ENCODE results near the gene CLEC4M. TPM values are rescaled to one million over a fixed set of nuclear protein-coding genes. Genes with fewer than 3 reads are reported as not detected.

Gene CLEC4M, protein sequence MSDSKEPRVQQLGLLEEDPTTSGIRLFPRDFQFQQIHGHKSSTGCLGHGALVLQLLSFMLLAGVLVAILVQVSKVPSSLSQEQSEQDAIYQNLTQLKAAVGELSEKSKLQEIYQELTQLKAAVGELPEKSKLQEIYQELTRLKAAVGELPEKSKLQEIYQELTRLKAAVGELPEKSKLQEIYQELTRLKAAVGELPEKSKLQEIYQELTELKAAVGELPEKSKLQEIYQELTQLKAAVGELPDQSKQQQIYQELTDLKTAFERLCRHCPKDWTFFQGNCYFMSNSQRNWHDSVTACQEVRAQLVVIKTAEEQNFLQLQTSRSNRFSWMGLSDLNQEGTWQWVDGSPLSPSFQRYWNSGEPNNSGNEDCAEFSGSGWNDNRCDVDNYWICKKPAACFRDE
- not detected in 5 replicates for total RNA-seq (2022; extraction: Qiagen RNA extraction)

DNA sequence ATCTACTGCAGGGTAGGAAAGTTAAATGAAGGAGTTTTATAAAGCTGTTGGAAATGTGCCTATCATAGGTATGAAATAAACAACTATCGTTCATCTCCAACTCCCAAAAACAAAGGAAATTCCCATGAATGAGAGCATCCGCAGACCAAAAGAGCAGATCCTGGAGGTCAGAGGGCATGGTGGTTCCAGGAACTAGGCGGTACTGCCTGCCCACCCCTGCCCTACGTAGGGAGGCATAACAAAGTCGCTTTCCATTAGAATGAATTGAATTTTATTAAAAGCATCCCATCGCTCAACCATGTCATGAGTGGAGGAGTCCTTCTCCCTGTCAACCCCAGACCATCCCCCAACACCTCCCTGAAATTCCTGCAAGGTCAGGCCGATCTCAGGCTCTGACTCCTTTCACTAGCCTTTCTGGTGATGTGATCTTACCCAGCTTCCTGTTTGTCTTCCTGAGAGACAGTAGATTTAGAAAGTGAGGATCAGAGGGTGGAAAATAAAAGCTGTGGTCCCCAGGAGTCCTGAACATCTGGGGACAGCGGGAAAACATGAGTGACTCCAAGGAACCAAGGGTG lies at the start of gene CLEC4M:
Gene CLEC4M (plus strand): TSS at position 525 of the 575 bp plus-strand sequence. CDS start 24 bp downstream, at position 549.

DNA sequence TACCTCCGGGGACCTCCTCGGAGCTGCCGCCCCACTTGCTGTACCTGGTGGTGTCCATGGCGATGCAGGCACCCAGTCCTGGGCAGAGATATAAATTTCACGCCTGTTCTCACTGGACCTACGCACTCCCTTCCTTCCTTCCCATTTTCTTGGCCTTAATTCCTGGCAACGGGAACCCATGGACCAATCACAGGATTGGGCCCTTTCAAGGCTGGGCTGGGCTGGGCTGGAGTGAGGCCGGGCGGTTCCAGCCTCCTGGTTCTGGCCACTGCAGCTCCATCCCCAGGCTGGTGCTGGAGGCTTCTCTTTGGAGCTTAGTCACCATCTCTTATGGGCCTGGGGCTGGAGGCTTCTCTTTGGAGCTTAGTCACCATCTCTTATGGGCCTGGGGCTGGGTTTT lies 31.0 kb upstream of the CLEC4M start, which contains the start of gene CLEC4G:
Gene CLEC4G (minus strand): TSS at position 66 of the 400 bp plus-strand sequence. CDS start 8 bp downstream, at position 58.

DNA sequence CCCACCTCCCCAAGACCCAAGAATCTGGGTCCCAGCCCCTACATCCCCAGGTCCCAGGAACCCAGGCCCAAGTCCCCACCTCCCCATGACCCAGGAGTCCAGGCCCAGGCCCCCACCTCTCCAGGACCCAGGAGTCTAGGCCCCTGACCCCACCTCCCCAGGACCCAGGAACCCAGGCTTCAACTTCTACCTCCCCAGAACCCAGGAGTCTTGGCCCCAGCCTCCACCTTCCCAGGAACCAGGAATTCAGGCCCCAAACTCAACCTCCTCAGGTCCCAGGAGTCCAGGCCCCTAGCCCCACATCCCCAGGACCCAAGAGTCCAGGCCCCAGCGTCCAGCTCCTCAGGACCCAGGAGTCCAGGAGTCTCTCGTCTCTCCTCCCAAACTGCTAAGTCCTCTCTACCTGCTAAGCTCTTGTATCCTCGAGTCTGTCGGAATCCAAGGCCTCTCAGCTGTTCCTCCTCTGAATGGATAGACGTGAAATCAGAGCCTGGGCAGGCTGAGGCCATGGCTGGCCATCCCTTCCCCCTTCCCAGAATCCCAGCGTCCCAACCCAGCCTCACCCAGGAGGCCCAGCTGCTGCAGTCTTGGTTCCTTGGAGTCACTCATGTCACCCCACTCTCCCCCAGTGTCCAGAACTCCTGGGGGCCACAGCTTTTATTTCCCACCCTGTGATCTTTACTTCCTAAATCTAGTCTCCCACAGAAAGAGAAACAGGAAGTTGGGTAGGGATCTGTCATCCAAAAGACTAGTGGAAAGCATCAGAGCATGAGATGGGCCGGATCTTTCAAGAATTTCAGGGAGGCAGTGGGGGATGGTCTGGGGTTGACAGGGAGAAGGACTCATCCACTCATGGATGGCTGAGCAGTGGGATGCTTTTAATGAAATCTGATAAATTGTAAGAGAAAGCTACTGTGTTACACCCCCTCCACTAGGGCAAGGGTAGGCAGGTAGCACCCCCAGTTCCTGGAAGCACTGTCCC lies 15.8 kb upstream of the CLEC4M start, which contains the start of gene CD209:
Gene CD209 (minus strand): TSS at position 632 of the 982 bp plus-strand sequence. CDS start 23 bp downstream, at position 609.

Other genes starting within 250 kb of the CLEC4M start
- 17.7 to 24.8 TPM (median 22.3 TPM) in 5 replicates for gene ZNF358, start 247.1 kb upstream of the CLEC4M start, total RNA-seq (2022; extraction: Qiagen RNA extraction)
- gene MCOLN1, start 240.6 kb upstream of the CLEC4M start, total RNA-seq (2022; extraction: Qiagen RNA extraction), result 9.6 to 12.8 TPM (median 11.7 TPM) in 5 replicates
- gene PNPLA6, start 227.5 kb upstream of the CLEC4M start, total RNA-seq (2022; extraction: Qiagen RNA extraction), result 24.0 to 42.0 TPM (median 40.3 TPM) in 5 replicates
- gene CAMSAP3, start 167.4 kb upstream of the CLEC4M start, total RNA-seq (2022; extraction: Qiagen RNA extraction), result 3.7 to 7.6 TPM (median 6.1 TPM) in 5 replicates
- 18.9 to 29.4 TPM (median 26.3 TPM) in 5 replicates for gene XAB2, start 133.7 kb upstream of the CLEC4M start, total RNA-seq (2022; extraction: Qiagen RNA extraction)
- gene PET100, start 133.4 kb upstream of the CLEC4M start, total RNA-seq (2022; extraction: Qiagen RNA extraction), result 44.7 to 84.3 TPM (median 46.8 TPM) in 5 replicates
- gene PCP2, start 129.5 kb upstream of the CLEC4M start, total RNA-seq (2022; extraction: Qiagen RNA extraction), result not detected in 5 replicates
- 28.4 to 45.3 TPM (median 38.6 TPM) in 5 replicates for gene STXBP2, start 126.1 kb upstream of the CLEC4M start, total RNA-seq (2022; extraction: Qiagen RNA extraction)
- not detected in 5 replicates for gene RETN, start 94.2 kb upstream of the CLEC4M start, total RNA-seq (2022; extraction: Qiagen RNA extraction)
- not detected in 5 replicates for gene MCEMP1, start 86.2 kb upstream of the CLEC4M start, total RNA-seq (2022; extraction: Qiagen RNA extraction)
- 50.6 to 101 TPM (median 96.9 TPM) in 5 replicates for gene TRAPPC5, start 82.4 kb upstream of the CLEC4M start, total RNA-seq (2022; extraction: Qiagen RNA extraction)
- not detected in 5 replicates for gene FCER2, start 61.1 kb upstream of the CLEC4M start, total RNA-seq (2022; extraction: Qiagen RNA extraction)
- gene CLEC4G, start 31.1 kb upstream of the CLEC4M start, total RNA-seq (2022; extraction: Qiagen RNA extraction), result not detected in 5 replicates
- gene CD209, start 15.7 kb upstream of the CLEC4M start, total RNA-seq (2022; extraction: Qiagen RNA extraction), result not detected in 5 replicates
- gene EVI5L, start 67.0 kb downstream of the CLEC4M start, total RNA-seq (2022; extraction: Qiagen RNA extraction), result 0.94 to 1.9 TPM (median 1.8 TPM) in 5 replicates
- 0.30 to 0.51 TPM (median 0.45 TPM) in 5 replicates for gene PRR36, start 111.1 kb downstream of the CLEC4M start, total RNA-seq (2022; extraction: Qiagen RNA extraction)
- gene LRRC8E, start 125.3 kb downstream of the CLEC4M start, total RNA-seq (2022; extraction: Qiagen RNA extraction), result 5.1 to 7.1 TPM (median 5.7 TPM) in 5 replicates
- gene MAP2K7, start 140.6 kb downstream of the CLEC4M start, total RNA-seq (2022; extraction: Qiagen RNA extraction), result 8.6 to 16.3 TPM (median 14.9 TPM) in 5 replicates
- 0.36 to 2.0 TPM (median 1.7 TPM) in 5 replicates for gene TGFBR3L, start 151.6 kb downstream of the CLEC4M start, total RNA-seq (2022; extraction: Qiagen RNA extraction)
- 17.5 to 29.6 TPM (median 28.0 TPM) in 5 replicates for gene SNAPC2, start 157.1 kb downstream of the CLEC4M start, total RNA-seq (2022; extraction: Qiagen RNA extraction)
- 8.2 to 19.6 TPM (median 17.2 TPM) in 5 replicates for gene CTXN1, start 162.9 kb downstream of the CLEC4M start, total RNA-seq (2022; extraction: Qiagen RNA extraction)
- gene TIMM44, start 180.4 kb downstream of the CLEC4M start, total RNA-seq (2022; extraction: Qiagen RNA extraction), result 24.1 to 32.3 TPM (median 29.4 TPM) in 5 replicates
- gene ELAVL1, start 242.4 kb downstream of the CLEC4M start, total RNA-seq (2022; extraction: Qiagen RNA extraction), result 66.0 to 76.3 TPM (median 73.6 TPM) in 5 replicates

All from A549 treated with dexamethasone at 1 μM for 4 hours (cell line).